T-helper 2 cell treated with Interferon-gamma antibody and Interleukin-4, amounts not matched to agents 5 μg/mL and 100 μg/mL, for 36 hours (primary cell): Measurements from ENCODE around the gene FSTL1.

Experiments
- DNase-seq: peaks from one replicate; pipeline ENCODE4 v3.0.0; 2021; ENCODE audit warnings: low spot score
- H3K27ac Mint-ChIP-seq: one replicate; pipeline ENCODE4 v1.8.0; 2021; ENCODE audit warnings: mild to moderate bottlenecking, mixed read lengths
- H3K27me3 Mint-ChIP-seq: one replicate; pipeline ENCODE4 v1.8.0; 2021; ENCODE audit warnings: low read depth, mixed read lengths
- H3K36me3 Mint-ChIP-seq: one replicate; pipeline ENCODE4 v1.8.0; 2021; ENCODE audit warnings: low read depth, mixed read lengths
- H3K4me1 Mint-ChIP-seq: one replicate; pipeline ENCODE4 v1.8.0; 2021; ENCODE audit warnings: low read depth, mixed read lengths
- H3K4me3 Mint-ChIP-seq: one replicate; pipeline ENCODE4 v1.8.0; 2022; ENCODE audit warnings: mild to moderate bottlenecking, moderate library complexity, mixed read lengths
- H3K9me3 Mint-ChIP-seq: one replicate; pipeline ENCODE4 v1.8.0; 2021; ENCODE audit warnings: mixed read lengths

Gene FSTL1

DNA sequence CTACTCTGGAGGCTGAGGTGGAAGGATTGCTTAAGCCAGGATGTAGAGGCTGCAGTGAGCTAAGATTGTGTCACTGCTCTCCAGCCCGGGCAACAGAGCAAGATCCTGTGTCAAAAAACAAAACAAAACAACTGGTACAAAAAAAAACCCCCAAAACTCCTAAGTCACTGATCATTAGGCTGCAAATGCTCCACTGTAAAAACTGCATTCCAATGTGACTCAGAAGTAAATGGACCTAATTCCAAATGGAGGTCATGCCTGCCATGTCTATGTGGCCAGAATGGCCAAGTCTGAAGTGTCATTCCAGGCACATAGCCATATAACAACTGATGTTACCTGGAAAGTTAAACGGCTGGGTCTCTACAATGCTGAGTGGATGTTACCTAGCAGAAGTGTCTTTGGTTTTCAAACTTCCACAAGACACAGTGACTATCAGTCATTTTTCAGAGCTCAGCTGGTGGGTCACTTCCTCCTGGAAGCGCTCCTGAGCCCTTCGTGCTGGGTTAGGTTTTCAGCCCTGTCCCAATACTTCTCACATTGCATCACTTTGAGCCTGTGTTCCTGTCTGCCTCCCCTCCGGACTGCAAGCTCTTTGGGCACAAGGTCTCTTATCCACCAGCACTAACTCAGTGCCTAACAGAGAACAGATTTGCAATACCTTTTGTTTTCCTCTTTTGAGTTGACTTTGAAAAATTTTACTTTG is 10.6 kb downstream of the FSTL1 start:
- Mint-ChIP-seq H3K36me3 (no peaks in the 10 kb centered on the region), H3K27me3 (peaks cover 13% of the 10 kb centered on the region), H3K4me3 (no peak overlapping the region), H3K9me3 (no peaks in the 10 kb centered on the region), H3K27ac (no peak overlapping the region), H3K4me1 (no peaks in the 10 kb centered on the region)
- no peak for DNase-seq

DNA sequence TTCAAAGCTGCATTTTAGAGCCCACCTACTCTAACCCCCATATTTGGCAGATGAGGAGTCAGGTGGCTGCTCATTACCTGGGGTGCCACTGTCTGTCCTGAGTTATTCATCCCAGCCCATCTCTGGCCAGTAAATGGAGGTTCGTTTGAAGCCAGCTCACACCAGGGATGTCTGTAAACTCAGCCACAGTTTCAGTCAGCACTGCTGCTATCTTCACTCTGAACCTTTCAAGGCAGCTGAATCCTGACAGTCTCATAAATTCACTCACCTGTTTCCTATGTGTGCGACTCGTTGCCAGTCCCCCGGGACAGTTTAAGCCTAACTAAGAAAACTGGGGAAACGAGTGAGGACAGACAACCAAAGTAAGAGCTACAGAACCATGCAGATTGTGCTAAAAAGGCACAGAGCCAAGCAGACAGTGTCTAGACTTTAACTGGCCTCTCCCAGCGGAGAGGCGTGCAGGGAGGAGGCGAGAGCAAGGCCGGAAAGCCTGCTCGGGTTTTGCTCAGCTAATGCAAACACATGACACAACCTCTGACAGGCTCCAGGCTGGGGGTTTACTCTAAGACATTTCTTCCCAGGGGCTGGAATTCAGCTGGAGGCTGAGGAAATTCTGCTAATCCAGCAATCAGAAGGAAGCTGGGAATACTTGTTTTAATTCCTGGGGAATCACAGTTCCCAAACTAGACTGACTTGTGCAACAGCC is 12.0 kb downstream of the FSTL1 start:
- Mint-ChIP-seq H3K36me3 (no peaks in the 10 kb centered on the region), H3K4me3 (no peak overlapping the region), H3K27me3 (peaks cover 9% of the 10 kb centered on the region), H3K9me3 (no peaks in the 10 kb centered on the region), H3K27ac (no peak overlapping the region), H3K4me1 (no peaks in the 10 kb centered on the region)
- DNase-seq, result no peak

DNA sequence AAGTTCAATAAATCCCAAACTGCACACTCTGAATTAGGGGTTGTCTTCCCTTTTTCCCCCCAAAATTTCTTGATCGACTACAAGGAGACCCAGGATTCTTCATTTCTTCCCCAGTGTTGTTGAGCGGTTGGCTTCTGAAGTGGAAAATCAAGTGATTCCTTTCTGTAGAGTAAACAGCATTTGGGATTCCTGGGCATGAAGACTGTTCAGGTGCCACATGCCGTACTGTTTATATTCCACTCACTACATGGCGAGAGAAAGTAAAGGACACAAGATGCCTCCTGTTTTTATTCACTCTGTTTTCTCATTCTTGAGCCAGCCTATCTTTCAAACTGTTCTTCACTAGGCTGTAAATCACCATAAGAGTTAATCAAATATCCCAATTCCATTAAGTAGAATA is 12.6 kb downstream of the FSTL1 start:
- Mint-ChIP-seq H3K9me3 (no peaks in the 10 kb centered on the region), H3K4me1 (no peaks in the 10 kb centered on the region), H3K36me3 (no peaks in the 10 kb centered on the region), H3K27me3 (peaks cover 13% of the 10 kb centered on the region), H3K4me3 (no peak overlapping the region), H3K27ac (no peak overlapping the region)
- DNase-seq, result no peak

DNA sequence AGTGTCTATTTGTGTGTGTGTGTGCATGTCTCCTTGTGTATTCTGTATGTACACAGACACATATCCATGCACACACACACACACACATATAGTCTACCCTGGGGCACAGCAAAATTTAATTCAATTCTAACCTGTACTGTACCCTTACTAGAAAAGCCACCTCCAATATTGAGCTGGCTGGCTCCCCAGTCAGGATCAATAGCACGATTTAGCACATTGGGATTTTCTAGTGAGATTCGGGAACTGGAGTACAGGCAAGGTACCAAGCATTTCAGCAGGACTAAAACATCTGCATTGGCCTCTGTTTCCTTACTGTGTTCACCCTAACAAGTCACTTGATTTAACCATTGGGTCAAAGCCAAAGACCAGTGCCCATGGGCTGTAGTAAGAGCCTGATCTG is 13.2 kb downstream of the FSTL1 start:
- H3K27ac Mint-ChIP-seq, result no peak overlapping the region
- H3K4me3 Mint-ChIP-seq, result no peak overlapping the region
- no peaks in the 10 kb centered on the region for H3K9me3 Mint-ChIP-seq
- H3K27me3 Mint-ChIP-seq, result peaks cover 13% of the 10 kb centered on the region
- DNase-seq, result no peak
- no peaks in the 10 kb centered on the region for H3K36me3 Mint-ChIP-seq
- no peaks in the 10 kb centered on the region for H3K4me1 Mint-ChIP-seq

DNA sequence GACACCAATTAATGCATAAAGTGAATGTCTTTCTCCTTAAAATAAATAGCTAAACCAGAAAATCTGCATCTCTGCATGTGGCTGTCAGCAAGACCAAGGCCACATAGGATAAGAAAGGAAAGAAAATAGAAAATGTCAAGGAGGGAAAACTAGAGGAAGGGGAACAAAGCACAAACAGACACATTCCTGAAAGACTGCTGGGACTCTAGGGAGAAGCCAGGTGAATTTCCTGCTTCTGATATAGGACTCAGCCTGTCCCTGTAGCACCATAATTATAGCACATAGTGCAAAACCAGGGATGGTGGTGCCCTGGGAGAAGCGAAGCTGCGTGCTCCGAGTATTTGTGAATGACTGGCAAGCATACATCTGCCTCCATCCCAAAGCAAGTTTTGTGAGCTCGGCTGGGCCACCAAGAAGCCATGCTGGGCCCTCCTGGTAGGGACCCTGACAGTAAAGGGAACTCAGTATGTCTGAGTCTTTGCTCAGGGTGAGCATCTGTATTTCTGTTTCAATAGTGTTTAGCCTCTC is 14.2 kb downstream of the FSTL1 start:
- H3K36me3 Mint-ChIP-seq, result no peaks in the 10 kb centered on the region
- H3K4me3 Mint-ChIP-seq, result no peak overlapping the region
- no peak overlapping the region for H3K27ac Mint-ChIP-seq
- no peak for DNase-seq
- peaks cover 13% of the 10 kb centered on the region for H3K27me3 Mint-ChIP-seq
- H3K4me1 Mint-ChIP-seq, result no peaks in the 10 kb centered on the region
- H3K9me3 Mint-ChIP-seq, result no peaks in the 10 kb centered on the region

DNA sequence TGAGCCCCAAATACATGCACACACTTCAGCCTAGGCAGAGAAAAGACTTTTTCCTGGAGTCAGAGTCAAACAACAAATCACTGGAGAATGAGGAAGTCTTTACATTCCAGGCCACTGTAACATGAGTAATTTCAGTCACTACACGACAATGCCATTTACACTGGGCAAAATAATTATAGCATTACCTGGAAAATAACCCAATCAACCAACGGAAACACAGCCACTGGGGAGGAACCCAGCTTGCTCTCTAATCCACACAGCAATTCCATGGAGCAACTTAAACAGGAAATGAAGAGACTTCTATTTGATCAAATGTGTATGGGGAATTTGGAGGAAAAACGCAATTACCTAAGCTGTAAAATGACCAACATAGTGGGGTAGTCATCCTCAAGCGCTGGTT is 15.2 kb downstream of the FSTL1 start:
- Mint-ChIP-seq H3K9me3 (no peaks in the 10 kb centered on the region), H3K27me3 (peaks cover 11% of the 10 kb centered on the region), H3K4me3 (no peak overlapping the region), H3K27ac (no peak overlapping the region), H3K4me1 (no peaks in the 10 kb centered on the region), H3K36me3 (no peaks in the 10 kb centered on the region)
- no peak for DNase-seq

DNA sequence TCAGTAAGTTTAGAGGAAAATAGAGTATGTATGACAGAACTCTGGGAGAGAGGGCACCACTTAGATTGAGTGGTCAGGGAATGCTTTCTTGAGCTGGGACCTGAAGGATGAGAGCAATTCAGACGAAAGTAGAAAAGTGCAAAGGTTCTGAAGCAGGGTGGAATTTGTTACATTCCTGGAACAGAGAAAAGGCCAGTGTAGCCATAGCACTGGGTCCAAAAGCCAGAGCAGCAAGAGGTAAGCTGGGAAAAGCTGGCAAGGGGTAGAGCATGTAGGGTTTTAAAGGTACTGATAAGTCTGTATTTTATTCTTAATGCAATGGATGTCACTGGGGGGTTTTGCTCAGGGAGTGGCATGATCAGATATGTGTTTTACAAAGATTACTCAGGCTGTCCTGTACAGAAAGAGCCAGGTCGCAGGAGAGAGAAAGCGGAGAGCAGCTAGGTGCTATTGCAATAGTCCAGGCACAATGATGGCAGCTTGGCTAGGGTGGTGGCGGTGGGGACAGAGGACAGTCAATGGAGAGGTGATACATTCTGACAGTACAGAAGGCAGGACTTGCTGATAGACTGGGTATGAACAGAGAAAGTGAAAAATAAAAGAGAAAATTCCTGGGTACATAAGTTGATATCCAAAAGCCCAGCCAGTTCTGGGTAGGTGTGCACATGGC is 17.0 kb downstream of the FSTL1 start:
- no peaks in the 10 kb centered on the region for H3K4me1 Mint-ChIP-seq
- no peak for DNase-seq
- no peak overlapping the region for H3K27ac Mint-ChIP-seq
- H3K36me3 Mint-ChIP-seq, result no peaks in the 10 kb centered on the region
- peaks cover 15% of the 10 kb centered on the region for H3K27me3 Mint-ChIP-seq
- H3K9me3 Mint-ChIP-seq, result no peaks in the 10 kb centered on the region
- no peak overlapping the region for H3K4me3 Mint-ChIP-seq

DNA sequence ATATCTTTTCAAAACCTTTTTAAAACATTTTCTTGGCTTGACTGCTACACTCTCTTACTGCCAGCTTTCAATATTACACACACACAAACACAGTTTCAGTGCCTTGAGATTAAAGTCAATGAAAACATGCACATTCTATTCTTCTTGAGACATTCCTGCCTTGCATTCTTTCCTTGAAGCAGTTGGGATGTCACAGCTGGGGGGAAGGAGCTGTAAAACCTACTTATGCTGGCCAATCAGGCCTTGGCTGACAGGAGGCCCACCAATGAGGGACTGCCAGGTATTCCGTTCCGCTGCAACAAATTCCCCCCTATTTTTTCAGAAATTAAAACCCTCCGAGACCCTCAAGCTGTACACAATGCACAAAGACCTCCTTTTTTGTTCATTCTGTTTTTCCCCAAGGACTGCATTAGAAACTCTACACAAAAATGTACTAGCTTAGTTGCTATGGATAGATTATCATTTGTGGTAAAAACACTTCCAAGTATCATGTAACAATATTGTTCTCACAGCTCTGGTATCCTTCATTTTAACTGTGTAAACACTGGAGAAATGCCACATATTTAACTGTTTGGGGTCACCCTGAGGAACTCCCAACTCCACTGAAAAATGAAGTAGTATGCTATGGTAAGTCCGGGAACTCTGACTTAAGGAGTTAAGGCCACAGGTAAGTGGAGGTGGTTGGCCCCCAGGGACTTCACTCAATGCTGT is 18.5 kb downstream of the FSTL1 start:
- no peaks in the 10 kb centered on the region for H3K9me3 Mint-ChIP-seq
- H3K27ac Mint-ChIP-seq, result no peak overlapping the region
- no peak for DNase-seq
- H3K4me1 Mint-ChIP-seq, result no peaks in the 10 kb centered on the region
- H3K4me3 Mint-ChIP-seq, result no peak overlapping the region
- H3K36me3 Mint-ChIP-seq, result no peaks in the 10 kb centered on the region
- peaks cover 15% of the 10 kb centered on the region for H3K27me3 Mint-ChIP-seq

DNA sequence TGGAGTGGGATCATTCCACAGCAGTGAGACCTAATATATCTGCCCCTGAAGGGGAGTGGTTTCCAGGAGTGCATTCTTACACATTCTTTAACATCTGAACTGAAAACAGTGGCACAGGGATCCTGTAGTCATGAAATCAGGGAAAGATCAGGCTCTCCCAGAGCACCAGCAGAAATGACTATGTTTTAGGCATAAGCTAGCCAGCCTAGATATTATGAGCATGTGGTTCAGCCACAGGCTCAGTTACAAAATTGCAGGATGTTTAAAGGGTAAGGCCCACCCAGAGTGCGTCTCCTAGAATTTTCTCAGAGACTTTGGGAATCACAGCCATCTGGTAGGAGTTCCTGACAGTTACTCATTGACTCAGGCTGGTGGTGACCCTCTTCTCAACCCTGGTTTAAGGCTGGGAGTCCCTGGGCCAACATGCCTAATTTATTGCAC is 20.9 kb downstream of the FSTL1 start:
- Mint-ChIP-seq H3K27me3 (peaks cover 10% of the 10 kb centered on the region), H3K9me3 (no peaks in the 10 kb centered on the region), H3K4me3 (no peak overlapping the region), H3K27ac (no peak overlapping the region), H3K36me3 (no peaks in the 10 kb centered on the region), H3K4me1 (no peaks in the 10 kb centered on the region)
- DNase-seq, result no peak

DNA sequence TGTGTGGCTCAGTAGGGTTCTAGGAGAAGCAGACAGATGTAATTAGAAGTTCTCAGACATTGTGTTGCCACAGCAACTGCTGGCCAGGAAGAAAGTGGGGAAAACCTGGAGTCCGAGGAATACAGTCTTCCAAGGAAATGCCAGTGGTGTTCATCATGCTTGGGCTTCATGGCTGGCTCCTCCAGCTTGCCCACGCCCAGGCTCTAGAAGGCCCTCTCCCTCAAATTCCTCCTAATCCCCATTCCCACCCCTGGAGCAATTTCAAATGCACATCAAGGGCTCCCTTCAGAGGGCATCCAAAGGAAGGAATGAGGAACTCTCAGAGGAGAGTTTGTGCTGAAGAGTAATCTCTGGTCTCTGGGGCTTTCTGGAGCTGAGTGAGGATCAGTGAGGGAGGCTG is 21.9 kb downstream of the FSTL1 start:
- no peaks in the 10 kb centered on the region for H3K4me1 Mint-ChIP-seq
- no peaks in the 10 kb centered on the region for H3K9me3 Mint-ChIP-seq
- no peak overlapping the region for H3K27ac Mint-ChIP-seq
- peaks cover 17% of the 10 kb centered on the region for H3K27me3 Mint-ChIP-seq
- no peak overlapping the region for H3K4me3 Mint-ChIP-seq
- H3K36me3 Mint-ChIP-seq, result no peaks in the 10 kb centered on the region
- DNase-seq, result no peak

DNA sequence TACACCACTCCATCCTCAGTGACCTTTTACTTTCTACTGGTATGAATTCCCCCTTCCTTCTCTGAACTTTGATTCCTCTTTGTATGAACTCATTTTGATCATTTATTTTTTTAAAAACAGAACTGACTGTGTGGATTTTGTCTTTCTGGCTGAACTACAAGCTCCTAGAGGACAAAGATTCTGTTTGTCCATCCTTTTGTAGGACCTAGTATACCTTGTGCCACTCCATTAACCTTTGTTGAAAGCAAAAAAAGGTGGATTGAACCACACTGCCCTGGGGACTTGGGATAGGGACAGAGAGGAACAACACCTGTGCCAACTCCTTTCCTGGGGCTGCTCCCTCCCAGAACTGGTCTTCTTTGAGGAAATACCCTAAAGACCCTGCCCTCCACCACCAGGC is 23.6 kb downstream of the FSTL1 start:
- H3K27ac Mint-ChIP-seq, result no peak overlapping the region
- no peaks in the 10 kb centered on the region for H3K36me3 Mint-ChIP-seq
- no peak for DNase-seq
- no peaks in the 10 kb centered on the region for H3K9me3 Mint-ChIP-seq
- no peak overlapping the region for H3K4me3 Mint-ChIP-seq
- no peaks in the 10 kb centered on the region for H3K4me1 Mint-ChIP-seq
- H3K27me3 Mint-ChIP-seq, result peaks cover 12% of the 10 kb centered on the region

DNA sequence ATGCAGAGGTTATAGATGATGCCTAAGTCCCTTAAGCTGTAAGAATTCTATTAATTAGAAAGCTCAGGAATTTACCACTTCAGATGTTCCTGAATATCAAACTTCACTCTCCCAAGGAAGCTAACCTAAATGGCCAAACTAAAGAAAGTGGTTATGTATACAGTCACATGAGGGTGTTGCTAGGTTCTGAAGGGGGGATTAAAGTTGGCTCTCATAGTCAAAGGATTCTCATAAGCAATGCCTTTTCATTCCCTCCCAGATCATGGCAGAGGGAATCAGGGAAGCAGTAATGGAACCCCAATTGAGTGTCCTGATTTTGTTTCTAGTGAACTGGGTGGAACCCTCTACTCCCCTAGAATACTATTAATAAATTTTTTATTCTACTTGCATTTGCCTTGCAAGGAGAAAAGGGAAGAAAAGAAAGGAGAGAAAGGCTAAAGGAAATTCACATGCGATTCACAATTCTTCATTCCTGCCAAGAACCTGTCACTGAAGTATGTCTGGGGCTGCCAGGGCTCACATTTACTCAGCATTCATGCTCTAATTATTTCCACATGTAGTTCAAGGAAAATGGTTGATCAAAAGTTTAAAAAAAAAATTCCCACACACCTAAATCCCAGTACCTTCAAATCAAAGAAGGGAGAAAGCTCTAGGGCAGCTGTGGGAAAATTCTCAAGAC is 25.1 kb downstream of the FSTL1 start:
- no peaks in the 10 kb centered on the region for H3K4me1 Mint-ChIP-seq

DNA sequence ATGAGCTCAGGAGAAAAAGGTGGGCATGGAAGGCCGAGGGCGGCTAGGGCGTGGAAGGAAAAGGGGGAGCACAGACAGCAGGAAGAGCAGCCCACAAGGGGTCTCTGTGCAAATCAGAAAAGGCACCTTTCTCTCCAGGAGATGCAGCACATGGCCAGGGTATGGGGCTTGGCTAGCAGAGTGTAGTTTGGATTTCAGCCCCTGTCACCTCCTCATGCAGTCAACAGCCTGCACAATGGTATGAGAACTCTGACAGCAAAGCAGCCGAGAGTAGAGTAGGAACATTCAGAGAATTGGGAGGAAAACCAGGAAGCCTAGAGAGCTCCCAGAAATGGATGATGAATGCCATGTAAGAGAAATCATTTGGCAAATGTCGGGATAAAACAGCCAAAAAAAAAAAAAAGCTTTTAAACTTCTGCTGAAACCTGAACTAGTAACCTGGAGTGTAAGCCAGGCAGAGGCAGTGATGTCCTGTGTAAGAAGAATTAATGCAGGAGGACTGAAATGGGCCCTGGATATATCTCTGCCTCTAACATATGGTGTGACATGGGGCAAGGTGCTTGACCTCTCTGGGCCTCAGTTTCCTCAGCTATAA is 25.7 kb downstream of the FSTL1 start:
- H3K27ac Mint-ChIP-seq, result no peak overlapping the region
- H3K9me3 Mint-ChIP-seq, result no peaks in the 10 kb centered on the region
- no peak overlapping the region for H3K4me3 Mint-ChIP-seq
- H3K4me1 Mint-ChIP-seq, result no peaks in the 10 kb centered on the region
- peaks cover 12% of the 10 kb centered on the region for H3K27me3 Mint-ChIP-seq
- no peaks in the 10 kb centered on the region for H3K36me3 Mint-ChIP-seq
- no peak for DNase-seq

More for the DNA sequence above, 25.1 kb downstream of the FSTL1 start:
- Mint-ChIP-seq H3K9me3 (no peaks in the 10 kb centered on the region), H3K36me3 (no peaks in the 10 kb centered on the region), H3K27me3 (peaks cover 12% of the 10 kb centered on the region), H3K27ac (no peak overlapping the region), H3K4me3 (no peak overlapping the region)
- DNase-seq, result no peak
